ENCODE measurements around the gene SLC49A4. TPM values are rescaled to one million over a fixed set of nuclear protein-coding genes. Genes with fewer than 3 reads are reported as not detected.

The SLC49A4 gene
- total RNA-seq, 4 donors from 2014 or later = 14.2 to 27.3 (median 20.9) TPM

DNA sequence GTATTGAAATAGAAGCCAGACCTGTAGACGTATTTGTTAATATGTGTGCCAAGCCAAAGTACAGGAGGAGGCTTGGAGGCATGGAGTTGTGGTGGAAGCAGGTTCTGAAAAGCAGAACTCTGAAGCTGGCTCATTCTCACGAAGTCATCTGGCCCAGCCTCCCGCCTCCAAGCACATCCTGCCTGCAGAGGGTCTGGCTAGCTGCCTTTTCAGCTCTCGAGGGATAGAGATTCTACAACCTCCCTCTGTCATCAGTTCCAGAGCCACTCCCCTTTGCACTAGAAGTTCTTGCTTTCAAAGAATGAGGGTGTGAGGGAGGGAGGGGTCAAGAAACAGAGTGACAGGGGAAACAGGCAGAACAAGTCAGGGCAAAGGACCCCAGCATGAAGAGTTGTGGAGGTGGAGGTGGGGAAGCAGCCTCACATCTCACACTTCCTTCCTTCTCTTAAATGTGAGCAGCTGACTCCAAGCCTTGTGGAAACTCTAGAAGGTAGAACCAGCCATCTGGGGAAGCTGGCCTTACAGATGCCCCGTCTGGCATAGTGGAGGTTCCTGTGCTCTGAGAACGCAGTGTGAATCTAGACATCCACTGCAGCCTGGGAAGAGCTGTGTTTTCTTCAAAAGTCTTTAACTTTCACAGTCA is 95.3 kb downstream of the SLC49A4 start:
- Histone ChIP-seq H3K9me3 (no peaks in the 10 kb centered on the region), H3K27ac (peak overlapping the region in 1 of 4 donors; percentile 38), H3K4me1 (peaks cover 0 to 16% (median 0%) of the 10 kb centered on the region in 4 donors), H3K4me3 (no peak overlapping the region), H3K27me3 (no peaks in the 10 kb centered on the region), H3K36me3 (no peaks in the 10 kb centered on the region)
- 27 to 36% methylated on average over 6 of the region's 6 CpGs for WGBS, 2 donors
- no peak for TF ChIP-seq POLR2A (IDR thresholded peaks at IDR 0.05)
- TF ChIP-seq EP300 (IDR thresholded peaks at IDR 0.05) = peak in 1 of 2 donors; percentile 58
- no peak for TF ChIP-seq CTCF (IDR thresholded peaks at IDR 0.05)
- peak; percentile 69 to 79 for DNase-seq (ENCODE audit: low spot score in 2 of 2)

- Histone ChIP-seq H3K4me3 (no peak overlapping the region), H3K27ac (peak overlapping the region in 1 of 4 donors; percentile 38), H3K9me3 (no peaks in the 10 kb centered on the region), H3K36me3 (no peaks in the 10 kb centered on the region), H3K4me1 (peaks cover 0 to 16% (median 0%) of the 10 kb centered on the region in 4 donors), H3K27me3 (no peaks in the 10 kb centered on the region)
- WGBS, 2 donors = 69 to 75% methylated on average over 4 of the region's 4 CpGs
- TF ChIP-seq POLR2A (IDR thresholded peaks at IDR 0.05) = no peak
- TF ChIP-seq CTCF (IDR thresholded peaks at IDR 0.05) = no peak
- no peak for TF ChIP-seq EP300 (IDR thresholded peaks at IDR 0.05)
- no peak for DNase-seq (ENCODE audit: low spot score in 2 of 2)
Observed at GRCh38 chr3:122890720-122891220, 95.9 kb downstream of the SLC49A4 start.

GRCh38 chr3:122892118-122892960 is 97.5 kb downstream of the SLC49A4 start:
- WGBS, 2 donors = 89 to 93% methylated on average over 21 of the region's 21 CpGs
- Histone ChIP-seq H3K4me3 (no peak overlapping the region), H3K4me1 (peaks cover 0 to 16% (median 0%) of the 10 kb centered on the region in 4 donors), H3K27ac (no peak overlapping the region), H3K9me3 (no peaks in the 10 kb centered on the region), H3K27me3 (no peaks in the 10 kb centered on the region), H3K36me3 (no peaks in the 10 kb centered on the region)
- TF ChIP-seq CTCF (IDR thresholded peaks at IDR 0.05) (no peak), POLR2A (IDR thresholded peaks at IDR 0.05) (no peak), EP300 (IDR thresholded peaks at IDR 0.05) (no peak)
- DNase-seq (ENCODE audit: low spot score in 2 of 2) = no peak

DNA sequence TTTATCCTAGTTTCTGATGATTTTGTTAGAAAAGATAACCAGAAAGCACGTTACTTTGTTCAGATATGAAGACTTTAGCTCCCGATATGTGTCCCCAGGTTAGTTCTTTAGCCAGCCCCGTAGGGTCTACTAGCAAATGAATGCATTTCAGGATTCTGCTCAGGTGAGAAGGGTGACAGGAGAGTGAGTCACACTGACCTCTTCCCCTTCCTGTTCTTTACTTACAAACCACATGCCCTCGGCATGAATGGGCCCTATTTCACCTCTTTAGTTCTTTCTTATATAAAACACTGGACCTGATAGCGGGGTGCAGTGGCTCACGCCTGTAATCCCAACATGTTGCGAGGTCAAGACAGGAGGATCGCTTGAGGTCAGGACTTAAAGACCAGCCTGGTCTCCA is 98.4 kb downstream of the SLC49A4 start:
- TF ChIP-seq CTCF (IDR thresholded peaks at IDR 0.05) = no peak
- TF ChIP-seq EP300 (IDR thresholded peaks at IDR 0.05) = no peak
- TF ChIP-seq POLR2A (IDR thresholded peaks at IDR 0.05) = no peak
- Histone ChIP-seq H3K4me3 (no peak overlapping the region), H3K4me1 (peaks cover 0 to 16% (median 0%) of the 10 kb centered on the region in 4 donors), H3K27me3 (no peaks in the 10 kb centered on the region), H3K27ac (no peak overlapping the region), H3K36me3 (no peaks in the 10 kb centered on the region), H3K9me3 (no peaks in the 10 kb centered on the region)
- DNase-seq (ENCODE audit: low spot score in 2 of 2) = no peak
- 89 to 93% methylated on average over 8 of the region's 8 CpGs for WGBS, 2 donors

All from tibial nerve (tissue), 4 donors.